Islet precursor cell (in vitro differentiated cells): ENCODE measurements around the gene RAB31.

Experiments used
- DNase-seq: peaks from one replicate; pipeline ENCODE4 v3.0.0-alpha.2; 2018

RAB31 gene

DNA sequence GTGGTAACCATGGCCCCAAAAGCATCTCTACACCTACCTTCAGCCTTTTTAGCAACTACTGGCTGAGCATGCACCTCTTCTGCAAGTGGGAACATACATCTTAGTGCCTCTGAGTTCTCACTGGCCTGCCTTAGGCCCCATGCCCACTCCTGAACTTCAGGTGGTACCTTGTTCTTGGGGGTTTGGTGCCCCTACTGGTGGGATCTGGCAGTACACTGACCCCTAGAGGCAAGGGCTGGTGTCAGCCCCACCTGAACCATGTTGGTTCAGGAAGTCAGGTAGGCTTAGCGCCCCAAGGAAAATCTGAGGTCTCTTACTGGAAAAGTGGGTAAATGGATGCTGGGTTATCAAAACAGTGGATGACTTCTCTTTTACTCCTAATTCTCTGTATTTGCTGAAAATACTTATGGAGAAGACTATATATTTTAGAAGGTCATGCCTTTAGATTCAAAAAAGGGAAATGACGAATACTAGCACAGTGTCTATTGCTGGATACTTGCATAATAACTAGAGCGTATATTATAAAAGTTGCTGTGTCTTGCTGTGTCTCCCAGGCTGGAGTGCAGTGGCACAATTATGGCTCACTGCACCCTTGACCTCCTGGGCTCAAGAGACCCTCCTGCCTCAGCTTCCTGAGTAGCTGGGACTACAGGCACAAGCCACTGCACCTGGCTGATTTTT is 84.6 kb downstream of the RAB31 start:
- no peak for DNase-seq

DNA sequence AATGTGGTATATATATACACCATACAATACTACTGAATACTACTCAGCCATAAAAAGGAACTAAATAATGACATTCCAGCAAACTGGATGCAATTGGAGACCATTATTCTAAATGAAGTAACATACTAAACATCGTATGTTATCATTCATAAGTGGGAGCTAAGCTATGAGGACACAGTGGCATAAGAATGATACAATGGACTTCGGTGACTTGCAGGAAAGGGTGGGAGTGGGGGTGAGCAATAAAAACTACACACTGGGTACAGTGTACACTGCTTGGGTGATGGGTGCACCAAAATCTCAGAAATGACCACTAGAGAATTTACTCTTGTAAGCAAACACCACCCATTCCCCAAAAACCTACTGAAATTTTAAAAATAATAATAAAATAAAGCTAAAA is 87.9 kb downstream of the RAB31 start:
- DNase-seq: no peak

DNA sequence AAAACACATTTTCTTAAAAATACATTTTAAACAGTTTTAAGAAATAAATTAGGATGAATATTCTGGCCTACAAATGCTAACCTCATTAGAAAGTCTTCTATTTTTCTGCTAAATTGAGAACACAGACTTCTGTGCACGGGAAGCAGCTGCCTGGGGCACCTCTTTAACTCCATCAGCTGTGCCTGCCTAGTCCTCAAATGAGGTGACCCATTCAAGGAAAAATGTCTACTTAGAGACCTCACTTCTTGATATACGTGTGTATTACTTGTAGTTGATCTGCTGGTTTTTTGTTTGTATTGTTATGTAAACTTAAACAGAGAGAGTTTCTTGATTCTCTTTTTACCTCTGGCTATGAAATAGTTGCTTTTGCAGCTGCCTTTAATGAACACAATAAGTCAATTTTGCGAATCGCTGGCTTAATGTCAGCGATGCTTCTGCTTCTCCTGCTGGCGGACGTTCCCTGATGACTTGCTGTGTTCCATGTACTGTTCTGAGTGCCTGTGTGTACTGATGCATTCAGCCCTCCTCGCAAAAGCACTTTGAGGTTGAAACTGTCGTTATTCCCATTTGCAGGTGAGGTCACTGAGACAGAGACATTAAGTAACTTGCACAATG is 88.9 kb downstream of the RAB31 start:
- DNase-seq: no peak

DNA sequence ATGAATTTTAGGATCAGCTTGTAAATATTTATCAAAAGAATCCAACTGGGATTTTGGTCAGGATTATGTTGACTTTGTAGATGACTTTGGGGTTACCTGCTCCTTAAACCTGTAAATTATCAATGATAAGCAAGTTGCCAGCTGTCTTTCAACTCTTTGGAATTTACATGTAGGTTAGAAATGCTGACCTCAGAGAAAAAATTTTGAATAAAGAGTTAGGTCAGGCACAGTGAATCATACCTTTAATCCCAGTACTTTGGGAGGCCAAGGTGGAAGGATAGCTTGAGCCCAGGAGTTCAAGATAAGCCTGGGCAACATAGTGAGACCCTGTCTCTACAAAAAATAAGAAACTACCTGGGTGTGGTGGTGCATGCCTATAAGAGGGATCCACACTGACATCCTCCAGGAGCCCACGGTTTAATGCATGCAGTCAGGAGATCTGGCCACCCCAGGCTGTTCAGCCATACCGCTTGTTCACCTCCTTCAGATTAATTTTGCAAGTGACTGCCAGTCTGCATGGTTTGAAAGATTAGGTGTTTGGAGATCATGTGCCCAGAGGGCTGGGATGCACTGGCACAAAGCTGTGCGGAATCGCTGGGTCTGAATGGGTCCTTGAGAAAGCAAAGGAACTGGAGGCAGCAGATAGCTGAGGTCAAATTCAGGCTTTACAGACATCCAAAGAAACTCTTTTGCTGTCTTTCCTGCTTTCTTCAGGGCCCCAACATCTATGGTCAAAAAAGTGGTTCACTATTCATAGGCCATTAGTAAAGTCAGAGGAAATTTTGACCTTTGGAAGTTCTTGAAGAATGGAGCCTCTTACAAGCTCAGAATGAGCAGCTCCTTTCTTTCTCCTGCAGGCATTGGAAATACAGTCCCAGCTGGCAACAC is 94.3 kb downstream of the RAB31 start:
- DNase-seq: no peak

DNA sequence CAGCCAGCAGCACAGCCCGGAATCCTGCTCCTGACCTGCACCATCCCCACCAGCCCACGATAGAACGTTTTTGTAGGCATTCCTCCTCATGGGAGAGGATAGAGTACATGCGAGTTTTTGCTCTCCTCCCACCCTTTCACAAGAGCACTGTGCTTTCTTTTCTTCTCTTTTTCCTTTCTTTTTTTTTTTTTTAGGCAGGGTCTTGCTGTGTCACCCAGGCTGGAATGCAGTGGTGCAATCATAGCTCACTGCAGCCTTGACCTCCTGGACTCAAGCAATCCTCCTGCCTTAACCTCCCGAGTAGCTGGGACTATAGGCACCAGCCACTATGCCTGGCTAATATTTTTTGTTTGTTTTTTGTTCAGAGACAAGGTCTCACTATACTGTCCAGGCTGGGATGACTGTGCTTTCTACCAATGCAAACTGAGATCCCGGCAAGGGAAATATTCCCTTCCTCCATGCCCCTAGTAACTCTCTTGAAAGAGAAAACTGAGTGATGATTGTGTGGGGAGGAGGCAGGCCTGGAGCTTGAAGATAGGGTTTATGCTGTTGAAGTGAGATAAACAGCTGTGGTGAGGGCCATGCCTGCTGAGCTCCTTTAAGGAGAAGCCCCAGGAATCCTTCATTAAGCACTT is 95.1 kb downstream of the RAB31 start:
- no peak for DNase-seq

DNA sequence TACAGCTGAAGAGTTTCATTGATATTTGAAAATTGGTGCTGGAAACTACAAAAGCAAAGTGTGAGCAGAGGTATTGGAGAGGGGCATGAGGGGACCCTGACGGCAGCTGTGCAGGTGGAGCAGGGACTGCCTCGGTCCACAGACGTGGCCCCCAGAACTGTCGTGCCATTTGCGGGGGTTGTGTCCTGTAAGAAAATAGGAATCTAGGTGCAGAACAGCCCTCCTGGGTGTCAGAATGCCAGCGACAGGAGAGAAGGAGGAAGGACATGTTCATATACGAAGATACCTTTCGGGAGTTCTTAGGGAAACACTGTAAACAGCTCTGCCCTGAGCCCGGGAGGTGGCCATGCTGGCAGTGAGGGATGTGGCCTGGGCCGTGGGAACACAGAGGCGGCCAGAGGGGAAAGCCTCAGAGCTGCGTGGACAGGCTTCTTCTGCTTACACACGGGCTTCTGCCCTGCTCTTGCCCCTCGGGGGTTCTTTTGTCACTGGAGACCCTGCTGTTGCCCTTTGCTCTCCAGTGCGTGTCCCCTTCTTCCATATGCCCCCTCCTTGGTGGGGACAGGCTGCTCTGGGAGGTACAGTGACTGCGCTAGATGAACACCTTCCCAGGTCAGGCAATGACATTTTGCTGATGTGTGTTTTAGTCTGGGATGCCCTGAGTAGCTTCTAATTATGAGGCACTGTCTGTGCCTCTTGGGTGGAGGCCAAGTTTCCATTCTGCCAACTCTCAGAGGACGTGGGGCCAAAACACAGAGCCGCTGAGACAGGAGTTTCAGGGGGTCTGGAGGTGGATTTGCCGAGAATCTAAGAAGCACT is 95.8 kb downstream of the RAB31 start:
- no peak for DNase-seq

DNA sequence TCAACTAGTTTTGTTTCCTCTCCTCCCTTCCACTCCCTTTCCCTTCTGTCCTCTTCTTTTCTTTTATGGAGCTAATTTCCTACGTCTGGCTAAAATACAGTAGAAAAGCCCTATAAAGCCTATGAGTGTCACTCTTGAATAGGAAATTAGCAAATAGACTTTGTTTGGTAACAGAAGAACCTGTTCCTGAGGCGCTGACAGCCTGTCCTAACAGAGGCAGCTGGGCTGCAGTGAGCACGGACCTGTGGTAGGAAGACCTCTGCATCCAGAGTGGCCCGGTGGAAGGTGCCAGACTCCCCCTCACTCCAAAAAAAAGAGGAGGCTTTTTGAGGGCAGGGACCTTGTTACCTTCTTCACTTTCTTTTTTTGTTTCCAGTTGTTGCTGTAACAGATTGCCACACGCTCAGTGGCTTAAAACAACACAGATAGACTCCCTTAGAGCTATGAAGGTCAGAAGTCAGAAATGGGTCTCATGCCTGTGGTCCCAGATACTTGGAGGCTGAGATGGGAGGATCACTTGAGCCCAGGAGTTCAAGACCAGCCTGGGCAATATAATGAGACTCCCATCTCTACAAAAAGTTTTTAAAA is 96.5 kb downstream of the RAB31 start:
- DNase-seq: no peak

DNA sequence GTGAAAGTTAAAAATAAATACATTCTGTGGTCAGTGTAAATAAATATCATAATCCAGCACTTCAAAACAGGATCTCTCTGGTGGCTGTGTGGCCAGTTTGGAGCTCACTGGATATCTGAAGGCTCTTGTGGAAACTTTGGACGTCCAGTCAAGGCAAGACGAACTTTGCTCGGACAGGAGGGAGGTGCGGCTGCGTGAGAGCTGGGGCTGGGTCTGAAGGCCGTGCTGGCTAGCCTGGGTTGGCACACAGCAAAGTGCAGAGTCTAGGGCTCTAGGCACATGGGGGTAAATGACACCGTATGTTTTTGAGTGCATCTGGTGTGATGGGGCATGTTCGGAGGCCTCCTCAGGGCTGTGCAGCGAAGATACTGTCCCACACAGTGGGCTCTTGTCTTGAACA is 98.8 kb downstream of the RAB31 start:
- DNase-seq: no peak

DNA sequence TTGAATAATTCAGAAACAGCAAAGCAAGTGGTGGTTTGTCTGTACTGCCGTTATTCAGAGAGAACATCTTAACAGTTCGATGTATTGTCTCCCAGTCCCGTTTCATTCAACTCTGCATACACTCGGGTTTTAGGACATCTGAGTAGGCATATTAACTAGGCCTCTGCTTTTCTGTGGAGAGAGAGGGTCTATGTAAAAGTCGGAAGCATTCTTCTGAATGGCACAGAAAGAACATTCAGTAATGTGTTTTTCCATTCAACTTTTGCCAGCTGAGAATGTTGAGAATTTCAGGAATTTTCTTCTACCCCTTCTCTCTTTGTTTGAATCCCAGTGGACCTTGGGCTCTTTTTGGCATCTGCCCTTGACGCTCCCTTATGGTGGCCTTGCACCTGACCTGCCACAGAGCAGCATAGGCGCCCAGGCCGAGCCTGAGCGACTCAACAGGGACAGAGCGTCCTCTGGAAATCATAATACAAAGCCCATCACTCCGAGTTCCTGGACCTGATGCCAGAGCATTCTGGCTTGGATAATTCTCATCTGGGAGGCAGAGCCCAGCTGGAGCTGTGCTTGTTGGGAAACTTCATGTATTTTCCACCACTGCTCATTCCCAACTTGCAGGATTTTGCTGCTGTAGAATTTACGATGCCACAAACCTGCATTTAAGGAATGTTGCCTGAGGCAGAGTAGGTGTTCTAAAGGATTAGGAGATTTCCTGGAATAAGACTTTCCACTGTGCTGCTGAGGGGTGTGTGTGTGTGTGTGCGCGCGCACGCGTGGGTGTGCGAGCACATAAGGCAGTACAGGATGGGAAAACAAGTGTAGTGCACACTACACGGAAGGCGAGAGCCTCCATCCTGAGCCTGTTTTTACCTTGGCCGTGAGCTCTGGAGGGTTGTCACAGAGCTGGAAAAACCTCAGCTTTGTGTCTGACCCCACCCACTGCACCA is 100.5 kb downstream of the RAB31 start:
- peak; percentile 77 for DNase-seq

DNA sequence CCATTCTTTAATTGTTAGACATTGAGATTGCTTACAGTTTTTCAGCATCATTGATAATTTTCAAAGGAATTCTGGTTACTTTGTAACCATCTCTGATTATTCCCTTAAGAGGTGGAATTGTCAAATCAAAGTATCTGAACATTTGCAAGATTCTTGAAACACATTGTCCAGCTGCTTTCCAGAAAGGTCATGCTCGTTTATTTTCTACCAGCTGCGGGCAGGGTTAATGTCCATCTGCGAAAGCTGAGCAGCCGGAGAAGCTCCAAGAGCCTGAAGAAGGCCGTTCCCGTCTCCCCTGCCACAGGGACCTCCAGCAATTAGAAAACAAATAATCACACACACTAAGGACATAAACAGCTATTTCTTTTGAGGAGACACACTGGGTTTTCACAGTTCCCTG is 101.6 kb downstream of the RAB31 start:
- DNase-seq: no peak

DNA sequence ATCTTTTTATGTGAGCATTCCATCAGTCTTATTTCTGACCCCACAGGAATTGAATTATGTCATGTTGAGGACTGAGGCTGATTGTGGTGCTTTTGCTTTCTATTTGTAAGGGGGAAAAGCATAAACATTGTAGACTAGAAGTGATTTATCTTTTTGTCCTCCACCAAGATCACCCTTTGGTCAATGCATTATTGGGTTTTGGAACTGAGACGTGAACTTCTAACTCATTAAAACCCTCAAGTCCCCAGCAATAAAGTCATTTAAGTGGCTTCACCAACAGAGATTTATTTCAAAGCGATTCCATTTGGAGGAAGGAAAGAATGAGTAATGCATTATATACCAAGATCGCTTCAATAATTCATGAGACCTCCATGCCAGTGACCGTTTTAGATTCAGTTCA is 102.2 kb downstream of the RAB31 start:
- no peak for DNase-seq

DNA sequence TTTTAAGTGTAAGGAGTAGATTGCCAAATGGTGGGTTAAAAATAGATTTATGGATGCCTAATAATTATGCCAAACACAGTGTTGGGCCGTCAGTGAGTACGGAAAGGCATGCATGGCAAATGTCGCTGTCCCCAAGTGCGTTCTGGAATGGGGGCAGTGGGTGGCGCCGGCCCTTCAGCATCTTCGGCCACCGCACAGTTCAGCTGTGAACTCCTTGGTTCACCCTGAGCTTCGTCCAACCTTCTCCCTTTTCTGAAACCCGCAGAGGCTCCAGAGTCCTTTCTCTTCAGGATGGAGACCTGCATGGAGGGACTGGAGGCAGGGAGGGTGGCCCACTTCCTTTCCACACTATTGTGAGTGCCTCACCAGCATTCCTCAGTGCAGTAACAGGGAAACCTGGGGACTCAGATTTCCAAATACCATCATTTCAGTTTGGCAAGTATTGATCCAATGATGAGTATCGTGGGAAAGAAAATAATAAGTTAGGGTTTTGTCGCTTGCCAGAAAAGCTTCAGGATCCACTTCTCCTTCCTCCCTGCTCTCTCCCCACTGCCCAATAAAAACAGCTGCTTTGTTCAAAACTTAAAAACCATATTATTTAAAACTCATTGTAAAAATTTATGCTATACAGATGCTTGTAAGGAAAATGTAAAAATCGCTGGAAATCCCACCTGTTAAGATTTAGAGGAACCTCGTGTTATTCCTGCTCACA is 103.0 kb downstream of the RAB31 start:
- DNase-seq: no peak

DNA sequence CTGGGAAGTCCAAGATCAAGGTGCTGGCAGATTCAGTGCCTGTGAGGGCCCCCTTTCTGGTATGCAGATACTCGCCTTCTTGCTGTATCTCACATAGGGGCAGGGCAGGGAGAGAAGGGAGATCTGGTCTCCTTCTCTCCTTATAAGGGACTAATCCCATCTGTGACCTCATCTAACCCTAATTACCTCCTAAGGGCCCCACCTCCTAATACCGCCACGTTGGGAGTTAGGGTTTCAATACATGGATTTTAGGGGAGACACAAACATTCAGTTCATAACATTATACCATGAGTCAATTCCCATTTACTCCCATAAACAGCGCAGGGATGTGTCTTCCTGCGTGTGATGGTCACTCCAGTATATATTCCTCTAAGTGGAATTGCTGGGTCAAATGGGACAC is 103.9 kb downstream of the RAB31 start:
- no peak for DNase-seq

DNA sequence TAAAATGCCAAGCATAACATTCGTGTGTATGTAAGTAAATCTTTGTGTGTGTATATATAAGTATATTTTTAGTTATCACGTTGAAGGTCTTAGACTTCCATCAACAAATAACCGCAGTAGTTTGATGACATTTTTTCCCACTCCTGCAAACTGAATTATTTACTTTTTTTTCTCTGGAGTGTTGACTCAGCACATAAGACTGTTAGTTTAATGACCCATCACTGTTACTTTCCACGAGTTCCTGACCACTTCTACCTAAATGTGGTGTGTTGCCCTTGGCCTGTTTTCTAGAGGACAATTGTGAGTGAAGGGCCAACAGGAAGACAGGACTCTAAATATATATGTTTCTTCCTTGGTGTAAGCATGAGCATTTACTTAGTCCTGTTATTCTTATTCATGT is 106.3 kb downstream of the RAB31 start:
- DNase-seq: no peak

DNA sequence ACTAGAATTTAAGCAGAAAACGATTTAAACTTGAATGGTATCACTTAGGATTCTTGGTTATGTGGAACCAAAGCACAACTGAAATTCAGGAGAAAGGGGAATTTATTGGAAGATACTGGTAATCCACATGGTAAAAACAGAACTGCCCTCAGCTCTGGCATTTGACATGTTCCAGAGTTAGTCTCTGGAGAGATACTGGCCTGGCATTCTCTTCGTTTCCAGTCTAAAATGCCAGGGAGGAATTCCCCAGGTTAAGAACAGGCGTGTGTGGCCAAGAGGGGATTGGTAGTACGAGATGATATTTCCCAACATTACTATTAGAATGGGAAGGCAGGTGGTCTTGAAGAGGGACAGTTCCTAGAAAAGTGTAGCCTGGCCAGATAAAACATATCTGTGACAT is 109.2 kb downstream of the RAB31 start:
- no peak for DNase-seq

DNA sequence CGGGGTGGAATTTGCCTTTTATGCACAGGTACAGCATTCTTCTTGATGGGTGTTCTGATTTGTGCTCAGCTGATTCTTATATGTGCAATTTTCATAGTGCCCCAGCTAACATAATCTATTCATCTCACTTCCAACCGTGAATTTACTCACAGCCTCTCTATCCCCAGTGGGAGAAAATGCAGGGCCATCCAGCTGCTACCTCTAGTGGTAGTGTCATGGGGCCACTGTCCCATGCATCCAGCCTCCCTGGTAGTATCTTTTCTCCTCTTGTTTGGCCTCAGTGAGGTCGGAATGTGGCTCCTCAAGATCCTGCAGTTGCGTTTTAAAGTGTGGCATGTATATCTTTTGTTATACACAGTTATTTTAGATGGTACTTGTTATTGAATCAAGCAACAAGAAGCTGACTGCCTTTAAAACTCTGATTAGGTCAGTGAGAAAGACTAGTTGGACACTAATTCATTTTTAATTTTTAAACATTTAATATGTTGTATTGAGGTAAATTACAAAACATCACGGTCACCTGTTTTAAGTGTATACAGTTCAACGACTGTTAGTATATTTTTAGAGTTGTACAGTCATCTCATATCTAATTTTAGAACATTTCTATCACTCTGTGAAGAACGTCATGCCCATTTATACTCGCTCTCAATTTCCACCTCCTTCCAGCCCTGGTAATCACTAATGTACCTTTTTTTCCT is 109.8 kb downstream of the RAB31 start:
- no peak for DNase-seq

DNA sequence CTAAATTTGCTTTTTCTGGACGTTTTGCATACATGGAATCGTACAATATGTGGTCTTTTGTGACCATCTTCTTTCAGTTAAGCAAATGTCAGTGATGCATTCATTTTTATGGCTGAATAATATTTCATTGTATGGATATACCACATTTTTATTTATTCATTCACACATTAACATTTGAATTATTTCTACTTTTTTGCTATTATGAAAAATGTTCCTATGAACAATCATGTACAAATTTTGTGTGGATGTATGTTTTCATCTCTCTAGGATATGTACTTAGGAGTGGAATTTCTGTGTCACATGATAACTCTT is 110.3 kb downstream of the RAB31 start:
- no peak for DNase-seq

DNA sequence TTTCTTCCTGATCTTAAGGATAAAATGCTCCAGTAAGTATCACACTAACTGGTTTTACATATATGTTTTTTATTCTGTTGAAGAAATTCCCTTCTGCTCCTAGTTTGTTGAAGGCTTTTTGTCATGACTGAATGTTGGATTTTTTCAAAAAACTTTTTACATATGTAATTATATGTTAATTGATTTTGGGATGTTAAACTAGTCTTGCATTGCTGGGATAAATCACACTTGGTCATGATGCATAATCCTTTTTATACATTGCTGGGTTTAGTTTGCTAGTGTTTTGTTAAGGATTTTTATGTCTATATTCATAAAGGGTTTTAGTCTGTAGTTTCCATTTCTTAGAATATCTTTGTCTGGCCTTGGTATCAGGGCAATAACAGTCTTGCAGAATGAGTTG is 112.0 kb downstream of the RAB31 start:
- DNase-seq: no peak

DNA sequence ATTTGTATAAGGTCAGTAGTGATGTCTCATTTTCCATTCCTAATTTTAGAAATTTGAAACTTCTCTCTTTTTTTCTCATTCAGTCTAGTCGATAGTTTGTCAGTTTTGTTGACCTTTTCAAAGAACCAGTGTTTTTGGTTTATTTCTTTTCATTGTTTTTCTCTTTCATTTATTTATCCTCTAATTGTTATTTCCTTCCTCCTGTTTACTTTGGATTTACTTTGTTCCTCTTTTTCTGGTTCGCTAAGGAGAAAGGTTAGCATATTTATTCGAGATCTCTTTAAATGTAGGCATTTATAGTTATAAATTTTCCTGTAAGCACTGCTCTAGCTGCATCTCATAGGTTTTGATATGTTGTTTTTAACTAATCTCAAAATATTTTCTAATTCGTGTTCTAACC is 112.6 kb downstream of the RAB31 start:
- no peak for DNase-seq

DNA sequence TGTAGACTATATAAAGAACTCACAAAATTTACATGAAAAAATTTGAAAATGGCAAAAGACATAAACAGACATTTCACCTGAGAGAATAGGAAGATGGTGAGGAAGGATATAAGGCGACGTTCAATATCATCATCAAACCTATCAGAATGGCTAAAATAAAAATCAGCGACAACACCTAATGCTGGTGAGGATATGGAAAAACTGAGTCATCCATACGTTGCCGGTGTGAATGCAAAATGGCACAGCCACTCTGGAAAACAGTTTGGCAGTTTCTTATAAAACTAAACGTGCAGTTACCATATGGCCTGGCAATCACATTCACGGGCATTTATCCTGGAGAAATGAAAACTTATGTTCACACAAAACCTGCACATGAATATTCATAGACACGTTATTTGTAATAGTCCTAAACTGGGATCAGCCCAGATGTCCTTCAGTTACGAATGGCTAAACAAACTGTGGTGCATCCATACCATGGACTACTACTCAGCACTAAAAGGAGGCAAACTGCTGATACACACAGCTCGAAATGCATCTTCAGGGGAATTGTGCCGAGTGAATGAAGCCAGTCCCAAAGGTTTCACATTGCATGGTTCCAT is 114.6 kb downstream of the RAB31 start:
- no peak for DNase-seq
